ENCODE data around the gene GPR162.

The GPR162 gene

GRCh38 chr12:6780573-6780972 is 41.0 kb upstream of the GPR162 start:
- TF ChIP-seq TARDBP (IDR thresholded peaks at IDR 0.05) = no peak
- no peak for TF ChIP-seq ELF4 (IDR thresholded peaks at IDR 0.05)
- TF ChIP-seq ZNF384 (IDR thresholded peaks at IDR 0.05) = no peak
- ChIA-PET POLR2A (interaction anchor here (1.2 to 3.5 kb wide), 3 partner anchors 14 to 57 kb away, joined by 4 to 28 read pairs (median 5); partner anchors contain the start of genes COPS7A, MLF2 and PTMS), CTCF (interaction anchor here (1.3 to 5.5 kb wide), 3 partner anchors 13 to 26 kb away, joined by 7 to 26 read pairs (median 18); partner anchors contain the start of genes MLF2 and PTMS)
- DNase-seq (ENCODE audit: extremely low spot score) = no peak

- POLR2A ChIA-PET = interaction anchor here (1.0 to 3.5 kb wide), 4 partner anchors 16 to 69 kb away, joined by 3 to 28 read pairs (median 4); partner anchors contain the start of genes CDCA3, MLF2, PTMS and USP5
- CTCF ChIA-PET = interaction anchor here (0.6 to 2.7 kb wide), 4 partner anchors 15 to 49 kb away, joined by 4 to 18 read pairs (median 6); partner anchors contain the start of genes MLF2 and PTMS
- DNase-seq (ENCODE audit: extremely low spot score) = no peak
- no peak for TF ChIP-seq FOXK2 (IDR thresholded peaks at IDR 0.05)
Measured at GRCh38 chr12:6782119-6782518, 39.5 kb upstream of the GPR162 start.

- TF ChIP-seq, protein P1, sequence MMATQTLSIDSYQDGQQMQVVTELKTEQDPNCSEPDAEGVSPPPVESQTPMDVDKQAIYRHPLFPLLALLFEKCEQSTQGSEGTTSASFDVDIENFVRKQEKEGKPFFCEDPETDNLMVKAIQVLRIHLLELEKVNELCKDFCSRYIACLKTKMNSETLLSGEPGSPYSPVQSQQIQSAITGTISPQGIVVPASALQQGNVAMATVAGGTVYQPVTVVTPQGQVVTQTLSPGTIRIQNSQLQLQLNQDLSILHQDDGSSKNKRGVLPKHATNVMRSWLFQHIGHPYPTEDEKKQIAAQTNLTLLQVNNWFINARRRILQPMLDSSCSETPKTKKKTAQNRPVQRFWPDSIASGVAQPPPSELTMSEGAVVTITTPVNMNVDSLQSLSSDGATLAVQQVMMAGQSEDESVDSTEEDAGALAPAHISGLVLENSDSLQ (IDR thresholded peaks at IDR 0.05) = no peak
- TF ChIP-seq FOXM1 (IDR thresholded peaks at IDR 0.05; ENCODE audit: borderline replicate concordance) = no peak
- TF ChIP-seq NFRKB (IDR thresholded peaks at IDR 0.05) = no peak
- no peak for TF ChIP-seq ARNT (IDR thresholded peaks at IDR 0.05)
- no peak for TF ChIP-seq TARDBP (IDR thresholded peaks at IDR 0.05)
- CTCF ChIA-PET = interaction anchor here (0.6 to 1.7 kb wide), 4 partner anchors 16 to 42 kb away, joined by 4 to 7 read pairs (median 4); partner anchors contain the start of genes MLF2 and PTMS
- DNase-seq (ENCODE audit: extremely low spot score) = no peak
- POLR2A ChIA-PET = interaction anchor here (1.0 to 3.5 kb wide), 6 partner anchors 17 to 68 kb away, joined by 3 to 28 read pairs (median 6); partner anchors contain the start of genes CDCA3, MLF2, PTMS and USP5
Measured at GRCh38 chr12:6782850-6783566, 38.6 kb upstream of the GPR162 start.

DNA sequence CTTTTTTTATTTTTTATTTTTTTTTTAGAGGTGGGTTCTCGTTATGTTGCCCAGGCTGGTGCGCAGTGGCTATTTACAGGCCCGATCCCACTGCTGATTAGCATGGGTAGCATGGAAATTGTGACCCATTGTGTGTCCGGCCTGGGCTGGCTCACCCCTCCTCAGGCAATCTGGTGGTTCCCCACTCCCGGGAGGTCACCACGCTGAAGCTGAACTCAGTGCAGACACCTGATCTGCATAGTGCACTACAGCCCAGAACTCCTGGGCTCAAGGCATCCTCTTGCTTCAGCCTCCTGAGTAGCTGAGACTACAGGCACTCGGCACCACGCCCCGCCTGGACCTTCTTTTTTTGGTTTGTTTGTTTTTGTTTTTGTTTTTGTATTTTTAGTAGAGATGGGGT is 37.8 kb upstream of the GPR162 start:
- TF ChIP-seq CTBP1 (IDR thresholded peaks at IDR 0.05; ENCODE audit: borderline replicate concordance) = no peak
- no peak for TF ChIP-seq FOXK2 (IDR thresholded peaks at IDR 0.05)
- TF ChIP-seq LEF1 (IDR thresholded peaks at IDR 0.05; ENCODE audit: borderline replicate concordance) = no peak
- no peak for TF ChIP-seq SUZ12 (IDR thresholded peaks at IDR 0.05)
- TF ChIP-seq TARDBP (IDR thresholded peaks at IDR 0.05) = no peak
- TF ChIP-seq FOXA1 (IDR thresholded peaks at IDR 0.05) = no peak
- no peak for TF ChIP-seq ELF4 (IDR thresholded peaks at IDR 0.05)
- TF ChIP-seq NFRKB (IDR thresholded peaks at IDR 0.05) = no peak
- TF ChIP-seq SP1 (IDR thresholded peaks at IDR 0.05) = no peak
- no peak for TF ChIP-seq FOXM1 (IDR thresholded peaks at IDR 0.05; ENCODE audit: borderline replicate concordance)
- TF ChIP-seq, protein P1 (IDR thresholded peaks at IDR 0.05) = no peak
- no peak for TF ChIP-seq HDGF (IDR thresholded peaks at IDR 0.05; ENCODE audit: borderline replicate concordance)
- no peak for TF ChIP-seq L3MBTL2 (conservative IDR thresholded peaks at IDR 0.05)
- no peak for TF ChIP-seq ZNF384 (IDR thresholded peaks at IDR 0.05)
- TF ChIP-seq BHLHE40 (IDR thresholded peaks at IDR 0.05; ENCODE audit: borderline replicate concordance) = no peak
- TF ChIP-seq ARNT (IDR thresholded peaks at IDR 0.05) = no peak
- CTCF ChIA-PET = interaction anchor here (0.6 to 1.4 kb wide), 4 partner anchors 12 to 68 kb away, joined by 3 to 7 read pairs (median 4); partner anchors contain the start of genes MLF2 and USP5

DNA sequence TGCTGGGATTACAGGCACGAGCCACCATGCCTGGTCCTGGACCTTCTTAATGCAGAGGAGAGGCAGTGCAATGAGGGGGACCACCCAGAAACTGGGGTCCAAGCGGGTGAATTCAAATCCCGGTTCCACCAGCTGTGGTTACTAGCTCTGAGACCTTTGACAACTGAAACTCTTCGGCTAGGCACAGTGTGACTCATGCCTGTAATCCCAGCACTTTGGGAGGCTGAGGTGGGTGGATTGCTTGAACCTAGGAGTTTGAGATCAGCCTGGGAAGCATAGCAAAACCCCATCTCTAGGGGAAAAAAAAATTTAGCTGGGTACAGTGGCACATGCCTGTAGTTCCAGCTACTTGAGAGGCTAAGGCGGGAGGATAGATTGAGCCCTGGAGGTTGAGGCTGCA is 37.3 kb upstream of the GPR162 start:
- ChIA-PET POLR2A (interaction anchor here (1.0 to 2.7 kb wide), 5 partner anchors 18 to 107 kb away, joined by 3 to 19 read pairs (median 5); partner anchors contain the start of genes MLF2 and PTMS), CTCF (interaction anchor here (0.9 to 1.4 kb wide), 3 partner anchors 31 to 67 kb away, joined by 3 to 7 read pairs (median 3); partner anchors contain the start of genes MLF2 and USP5)
- no peak for DNase-seq (ENCODE audit: extremely low spot score)
- TF ChIP-seq LEF1 (IDR thresholded peaks at IDR 0.05; ENCODE audit: borderline replicate concordance) = no peak
- TF ChIP-seq L3MBTL2 (conservative IDR thresholded peaks at IDR 0.05) = no peak
- no peak for TF ChIP-seq FOXA1 (IDR thresholded peaks at IDR 0.05)
- TF ChIP-seq FOXK2 (IDR thresholded peaks at IDR 0.05) = no peak
- no peak for TF ChIP-seq NFRKB (IDR thresholded peaks at IDR 0.05)
- no peak for TF ChIP-seq SP1 (IDR thresholded peaks at IDR 0.05)
- TF ChIP-seq HDGF (IDR thresholded peaks at IDR 0.05; ENCODE audit: borderline replicate concordance) = no peak
- TF ChIP-seq TARDBP (IDR thresholded peaks at IDR 0.05) = no peak
- TF ChIP-seq ARNT (IDR thresholded peaks at IDR 0.05) = no peak
- no peak for TF ChIP-seq FOXM1 (IDR thresholded peaks at IDR 0.05; ENCODE audit: borderline replicate concordance)
- TF ChIP-seq CTBP1 (IDR thresholded peaks at IDR 0.05; ENCODE audit: borderline replicate concordance) = no peak
- TF ChIP-seq ELF4 (IDR thresholded peaks at IDR 0.05) = no peak
- TF ChIP-seq, protein P1 (IDR thresholded peaks at IDR 0.05) = no peak
- no peak for TF ChIP-seq SUZ12 (IDR thresholded peaks at IDR 0.05)
- TF ChIP-seq BHLHE40 (IDR thresholded peaks at IDR 0.05; ENCODE audit: borderline replicate concordance) = no peak
- TF ChIP-seq ZNF384 (IDR thresholded peaks at IDR 0.05) = no peak

More for the DNA sequence above, 37.8 kb upstream of the GPR162 start:
- DNase-seq (ENCODE audit: extremely low spot score) = no peak
- POLR2A ChIA-PET = interaction anchor here (1.0 to 2.7 kb wide), 5 partner anchors 17 to 108 kb away, joined by 3 to 19 read pairs (median 5); partner anchors contain the start of genes MLF2 and PTMS

GRCh38 chr12:6784761-6785160 is 36.9 kb upstream of the GPR162 start:
- ChIA-PET POLR2A (interaction anchor here (1.2 to 2.7 kb wide), 4 partner anchors 18 to 107 kb away, joined by 3 to 19 read pairs (median 6); partner anchors contain the start of genes MLF2 and PTMS), CTCF (interaction anchor here (1.0 kb wide), 1 partner anchor 40 kb away, joined by 3 read pairs; no protein-coding TSS in a partner anchor)
- DNase-seq (ENCODE audit: extremely low spot score) = no peak
- TF ChIP-seq CTBP1 (IDR thresholded peaks at IDR 0.05; ENCODE audit: borderline replicate concordance) (no peak), TARDBP (IDR thresholded peaks at IDR 0.05) (no peak), LEF1 (IDR thresholded peaks at IDR 0.05; ENCODE audit: borderline replicate concordance) (no peak), HDGF (IDR thresholded peaks at IDR 0.05; ENCODE audit: borderline replicate concordance) (no peak), FOXK2 (IDR thresholded peaks at IDR 0.05) (no peak), ARNT (IDR thresholded peaks at IDR 0.05) (no peak), SP1 (IDR thresholded peaks at IDR 0.05) (no peak), FOXA1 (IDR thresholded peaks at IDR 0.05) (no peak), FOXM1 (IDR thresholded peaks at IDR 0.05; ENCODE audit: borderline replicate concordance) (no peak), ZNF384 (IDR thresholded peaks at IDR 0.05) (no peak), L3MBTL2 (conservative IDR thresholded peaks at IDR 0.05) (no peak), SUZ12 (IDR thresholded peaks at IDR 0.05) (no peak), ELF4 (IDR thresholded peaks at IDR 0.05) (no peak), BHLHE40 (IDR thresholded peaks at IDR 0.05; ENCODE audit: borderline replicate concordance) (no peak), NFRKB (IDR thresholded peaks at IDR 0.05) (no peak)
- TF ChIP-seq, protein P1 (IDR thresholded peaks at IDR 0.05) = no peak
